GM18511 (cell line): ENCODE data around the gene FFAR3.

Experiments used
- ATAC-seq: cut with Tn5 transposase; IDR thresholded peaks from one replicate; pipeline ENCODE4 v1.9.1; 2021; ENCODE audit warnings: mild to moderate bottlenecking, moderate library complexity; ENCODE audit not compliant: unreplicated experiment

FFAR3 gene

DNA sequence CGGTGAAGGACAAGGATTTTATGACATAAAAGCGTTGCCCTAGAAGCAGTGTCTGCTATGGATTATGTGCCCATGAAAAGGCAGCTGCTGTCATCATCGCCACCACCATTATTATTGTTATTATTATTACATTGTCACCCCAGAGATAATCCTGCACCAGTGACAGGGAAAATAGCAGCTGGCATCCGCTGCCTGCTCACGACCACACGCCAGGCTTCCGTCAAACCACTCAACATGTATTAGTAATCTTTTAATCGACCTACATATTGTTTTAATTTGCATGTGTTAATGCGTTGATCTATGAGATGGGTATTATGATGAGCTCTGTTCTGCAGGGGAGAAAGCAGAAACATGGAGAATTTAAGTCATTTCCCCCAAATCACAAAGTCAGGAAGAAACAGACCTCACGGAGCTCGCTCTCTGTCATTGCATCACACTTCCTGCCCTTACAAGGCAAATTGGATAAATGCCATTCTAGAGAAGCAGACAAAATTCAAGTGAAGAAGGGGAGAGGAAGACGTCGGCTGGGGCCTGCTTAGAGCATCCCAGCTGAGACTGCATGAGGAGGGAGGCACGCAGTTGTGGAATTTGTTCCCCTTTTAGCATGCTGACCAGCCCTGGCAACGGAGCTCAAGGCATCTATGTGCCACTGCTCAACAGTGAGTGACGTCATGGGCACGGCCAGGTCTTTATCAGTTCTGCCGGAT, at the start of gene FFAR3:
FFAR3 (plus strand) TSS at position 594 of the 707 bp plus-strand sequence. CDS start 431 bp downstream, outside the sequence.
- ATAC-seq = no peak

GRCh38 chr19:35308910-35309309, 49.4 kb upstream of the FFAR3 start:
- ATAC-seq = no peak

GRCh38 chr19:35309481-35310279, 48.6 kb upstream of the FFAR3 start:
- ATAC-seq = no peak

DNA sequence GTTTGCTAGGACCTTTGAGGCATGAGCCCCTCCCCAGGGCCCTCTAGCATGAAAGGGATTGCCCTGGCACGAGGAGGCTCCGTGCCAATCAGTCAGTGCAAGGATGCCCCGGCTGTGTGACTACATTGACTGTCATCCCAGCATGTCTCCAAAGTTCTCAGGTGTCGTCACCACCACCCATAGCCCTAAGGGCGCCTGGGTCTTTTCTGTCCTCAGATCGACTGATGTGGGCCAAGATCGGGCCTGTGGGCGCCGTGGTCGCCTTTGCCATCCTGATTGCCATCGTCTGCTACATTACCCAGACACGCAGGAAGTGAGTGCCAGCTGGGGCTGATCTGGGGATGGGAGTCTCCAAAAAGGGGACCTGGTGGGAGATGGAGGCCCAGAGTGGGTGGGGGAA, 47.9 kb upstream of the FFAR3 start:
- ATAC-seq = no peak

DNA sequence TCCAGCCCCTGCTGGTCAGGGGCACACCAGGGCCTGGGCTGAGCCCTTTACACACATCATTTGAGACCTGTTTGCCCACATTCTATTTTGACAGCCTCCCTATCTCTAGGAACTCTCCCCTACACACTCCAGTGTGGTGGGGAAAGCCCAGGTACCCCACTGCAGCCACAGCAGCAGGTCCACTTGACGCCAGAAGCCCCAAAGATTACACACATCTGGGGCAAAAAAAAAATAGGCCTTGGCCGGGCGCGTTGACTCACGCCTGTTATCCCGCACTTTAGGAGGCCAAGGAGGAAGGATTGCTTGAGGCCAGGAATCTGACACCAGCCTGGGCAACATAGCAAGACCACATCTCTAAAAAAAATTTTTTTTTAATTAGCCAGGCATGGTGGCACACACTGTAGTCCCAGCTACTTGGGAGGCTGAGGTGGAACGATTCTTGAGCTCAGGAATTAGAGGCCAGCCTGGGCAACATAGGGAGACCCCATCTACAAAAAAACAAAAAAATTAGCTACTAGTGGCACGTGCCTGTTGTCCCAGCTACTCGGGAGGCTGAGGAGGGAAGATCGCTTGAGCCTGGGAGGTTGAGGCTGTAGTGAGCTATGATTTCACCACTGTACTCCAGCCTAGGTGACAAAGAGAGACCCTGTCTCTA, 47.3 kb upstream of the FFAR3 start:
- ATAC-seq = no peak

DNA sequence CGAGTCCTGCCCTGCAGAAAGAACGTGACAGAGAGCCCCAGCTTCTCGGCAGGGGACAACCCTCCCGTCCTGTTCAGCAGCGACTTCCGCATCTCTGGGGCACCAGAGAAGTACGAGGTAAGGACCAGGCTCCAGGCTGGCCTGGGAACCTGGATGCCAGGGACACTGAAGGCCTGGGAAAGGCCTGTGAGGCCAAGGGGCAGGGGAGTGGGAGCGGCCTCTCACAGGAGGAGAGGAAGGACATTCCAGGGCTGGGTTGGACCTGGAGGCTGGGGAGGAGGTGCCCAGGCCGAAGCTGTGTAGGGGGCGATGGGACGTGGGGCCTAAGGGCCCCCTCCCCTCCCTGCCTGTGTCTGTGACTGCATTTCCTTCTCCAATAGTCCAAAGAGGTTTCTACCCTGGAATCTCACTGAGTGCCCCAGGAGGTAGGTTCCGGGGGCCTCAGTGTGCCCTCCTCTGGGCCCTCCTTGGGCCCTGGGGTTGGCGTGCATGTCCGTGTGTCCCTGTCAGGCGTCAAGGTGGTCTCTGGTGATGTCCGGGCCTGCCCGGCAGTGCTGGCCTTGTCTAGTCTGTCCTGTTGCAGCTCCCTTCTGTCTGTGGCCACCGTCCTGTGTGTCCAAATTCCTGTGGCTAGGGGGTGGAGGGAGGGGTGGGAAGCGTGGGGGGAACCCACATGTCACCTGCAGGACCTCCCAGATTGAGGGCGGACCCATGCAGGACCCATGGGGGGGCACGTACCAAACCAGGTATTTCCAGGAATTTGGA, 46.2 kb upstream of the FFAR3 start:
- ATAC-seq = no peak

DNA sequence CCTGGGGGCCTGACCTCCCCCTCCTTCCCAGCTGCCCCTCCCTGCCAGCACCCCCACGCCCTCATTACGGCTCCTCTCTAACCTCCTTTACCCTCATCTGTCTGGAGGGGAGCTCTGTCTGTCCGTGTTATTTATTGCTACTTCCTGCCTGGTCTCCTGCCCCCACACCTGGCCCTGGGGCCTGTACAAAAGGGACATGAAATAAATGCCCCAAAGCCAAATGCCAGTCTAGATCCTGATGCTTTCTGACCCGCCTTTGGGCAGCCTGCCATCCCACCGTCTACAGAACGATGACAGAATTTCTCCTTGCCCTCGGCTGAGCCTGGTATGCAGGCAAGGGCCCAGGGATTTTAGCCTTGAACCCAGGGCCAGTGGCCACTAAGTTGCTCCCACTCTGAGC, 44.7 kb upstream of the FFAR3 start:
- no peak for ATAC-seq

GRCh38 chr19:35314031-35314430, 44.2 kb upstream of the FFAR3 start:
- no peak for ATAC-seq

GRCh38 chr19:35314858-35315470, 43.3 kb upstream of the FFAR3 start:
- no peak for ATAC-seq

DNA sequence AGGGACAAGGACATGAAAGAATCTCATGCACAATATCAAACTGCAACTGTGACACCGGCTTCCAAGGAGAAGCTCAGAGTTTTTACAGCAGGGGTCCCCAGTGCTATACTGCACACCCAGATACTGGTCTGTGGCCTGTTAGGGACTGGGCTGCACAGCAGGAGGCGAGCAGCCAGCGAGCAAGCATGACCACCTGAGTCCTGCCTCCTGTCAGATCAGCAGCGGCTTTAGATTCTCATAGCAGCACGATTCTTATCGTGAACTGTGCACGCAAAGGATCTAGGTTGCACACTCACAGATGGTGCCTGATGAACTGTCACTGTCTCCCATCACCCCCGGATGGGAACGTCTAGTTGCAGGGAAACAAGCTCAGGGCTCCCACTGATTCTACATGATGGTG, 42.4 kb upstream of the FFAR3 start:
- no peak for ATAC-seq

- no peak for ATAC-seq
Observed at GRCh38 chr19:35316560-35316959, 41.7 kb upstream of the FFAR3 start.

DNA sequence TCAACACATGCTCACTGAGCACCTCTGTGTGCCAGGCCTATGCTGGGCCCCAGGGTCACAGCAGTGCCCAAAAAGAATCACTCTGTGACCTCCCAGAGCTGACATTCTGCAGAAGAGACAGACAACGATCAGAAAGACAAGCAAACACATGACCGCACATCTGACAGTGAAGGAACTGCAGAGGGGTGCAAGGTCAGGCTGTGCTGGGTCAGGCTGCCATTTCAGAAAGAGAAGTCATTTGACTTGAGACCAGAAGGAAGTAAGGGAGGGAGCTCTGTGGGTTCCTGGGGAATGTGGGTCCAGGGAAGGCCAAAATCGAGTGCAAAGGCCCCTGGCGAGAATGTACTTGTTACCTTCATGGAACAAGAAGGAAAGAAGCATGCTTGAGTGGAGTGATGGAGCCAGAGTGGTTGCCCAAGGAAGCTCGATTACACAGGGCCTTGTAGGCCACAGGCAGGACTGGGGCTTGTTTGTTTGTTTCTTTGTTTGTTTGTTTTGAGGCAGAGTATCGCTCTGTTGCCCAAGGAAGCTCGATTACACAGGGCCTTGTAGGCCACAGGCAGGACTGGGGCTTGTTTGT, 40.7 kb upstream of the FFAR3 start:
- ATAC-seq = no peak

- no peak for ATAC-seq
Observed at GRCh38 chr19:35318679-35319448, 39.4 kb upstream of the FFAR3 start.

GRCh38 chr19:35320065-35320713, 38.1 kb upstream of the FFAR3 start:
- no peak for ATAC-seq

- ATAC-seq = no peak
Observed at GRCh38 chr19:35321291-35321690, 37.0 kb upstream of the FFAR3 start.

- ATAC-seq = no peak
Observed at GRCh38 chr19:35322014-35322413, 36.2 kb upstream of the FFAR3 start.

DNA sequence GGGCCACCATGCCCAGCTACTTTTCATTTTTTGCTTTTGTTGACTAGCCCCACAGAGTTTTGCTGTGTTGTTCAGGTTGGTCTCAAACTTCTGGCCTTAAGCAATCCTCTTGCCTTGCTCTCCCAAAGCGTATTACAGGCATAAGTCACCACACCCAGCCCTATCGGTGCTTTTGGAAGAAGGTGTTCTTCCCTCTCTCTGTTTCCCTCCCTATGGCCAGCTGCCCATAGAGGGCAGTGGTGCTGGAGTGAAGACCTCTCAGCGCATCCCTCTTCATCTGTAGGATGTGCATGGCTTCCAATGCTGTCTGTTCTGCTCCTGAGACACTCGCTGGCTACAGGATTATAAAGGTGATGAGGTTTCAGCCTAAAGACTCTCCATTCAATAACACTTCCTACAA, 30.6 kb upstream of the FFAR3 start:
- no peak for ATAC-seq

- ATAC-seq = no peak
Observed at GRCh38 chr19:35328851-35329285, 29.4 kb upstream of the FFAR3 start, which contains the start of gene CD22. Gene CD22, plus strand, starts transcription at chr19:35329187. Its CDS starts 2,854 bp downstream, at chr19:35332041.

GRCh38 chr19:35329323-35329722, 28.9 kb upstream of the FFAR3 start:
- ATAC-seq = no peak
